ENCODE results near the gene BACH2. TPM values are rescaled to one million over a fixed set of nuclear protein-coding genes. Genes with fewer than 3 reads are reported as not detected.
"Not testable (repeated sequence)": the region's sequence is repeated elsewhere in the genome, so short reads cannot be mapped to it uniquely, and the experiment has no call there.

BACH2 gene
- total RNA-seq, 2 experiments from 2014 or later: 73.1 to 78.0 TPM

GRCh38 chr6:90068264-90068663, 228.4 kb downstream of the BACH2 start:
- peaks cover 81% of the 10 kb centered on the region for H3K4me1 Mint-ChIP-seq

DNA sequence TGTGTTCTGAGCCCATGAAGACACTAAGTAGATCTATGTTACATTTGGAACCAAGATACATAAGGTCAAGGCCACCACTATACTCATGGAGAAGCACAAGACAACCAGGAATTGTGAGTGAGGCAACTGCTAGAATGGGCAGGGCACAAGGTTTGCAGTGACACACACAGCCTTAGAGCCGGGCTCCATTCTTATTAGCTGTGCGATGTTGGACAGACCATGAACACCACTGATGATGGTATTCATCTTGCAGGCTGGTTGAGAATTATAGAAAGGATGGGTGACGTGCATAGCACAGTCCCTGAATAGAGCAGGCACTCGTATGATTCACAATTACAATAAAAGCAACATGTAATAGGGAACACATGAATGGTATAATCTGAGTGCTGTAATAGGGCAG, 229.9 kb downstream of the BACH2 start:
- peak overlapping the region; percentile 63 for H3K4me3 Mint-ChIP-seq
- peaks cover 65% of the 10 kb centered on the region for H3K4me1 Mint-ChIP-seq
- peaks cover 4% of the 10 kb centered on the region for H3K9me3 Mint-ChIP-seq
- H3K36me3 Mint-ChIP-seq: peaks cover 72% of the 10 kb centered on the region
- no peak for DNase-seq
- H3K27me3 Mint-ChIP-seq: no peaks in the 10 kb centered on the region
- H3K27ac Mint-ChIP-seq: peak overlapping the region; percentile 86

More at GRCh38 chr6:90068264-90068663, 228.4 kb downstream of the BACH2 start:
- H3K27ac Mint-ChIP-seq: peak overlapping the region; percentile 86
- peak; percentile 65 for DNase-seq
- H3K9me3 Mint-ChIP-seq: peaks cover 4% of the 10 kb centered on the region
- H3K4me3 Mint-ChIP-seq: peak overlapping the region; percentile 53
- no peaks in the 10 kb centered on the region for H3K27me3 Mint-ChIP-seq
- H3K36me3 Mint-ChIP-seq: peaks cover 87% of the 10 kb centered on the region

GRCh38 chr6:90065173-90065572, 231.5 kb downstream of the BACH2 start:
- Mint-ChIP-seq H3K4me3 (no peak overlapping the region), H3K36me3 (peaks cover 59% of the 10 kb centered on the region), H3K27ac (peak overlapping the region; percentile 18), H3K9me3 (peaks cover 4% of the 10 kb centered on the region), H3K27me3 (no peaks in the 10 kb centered on the region), H3K4me1 (peaks cover 51% of the 10 kb centered on the region)
- DNase-seq: no peak

DNA sequence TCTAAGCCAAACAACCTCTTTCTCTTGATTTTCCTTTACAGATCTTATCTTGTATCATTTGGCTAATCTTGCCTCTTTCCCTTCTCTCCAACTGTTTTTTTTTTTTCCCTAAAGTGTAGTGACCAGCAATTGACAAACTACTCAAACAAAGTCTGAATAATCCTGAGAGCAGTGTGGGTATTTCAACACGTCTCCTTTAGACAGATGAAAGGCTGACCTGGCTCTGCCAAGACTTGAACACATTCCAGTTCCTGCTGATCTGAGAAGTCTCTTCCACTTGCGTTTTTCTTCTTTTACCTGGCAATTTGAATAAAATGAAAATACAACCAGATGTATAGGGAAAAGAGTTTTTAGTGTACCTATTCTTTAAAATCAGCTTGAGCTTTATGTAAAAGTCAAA, 234.0 kb downstream of the BACH2 start:
- Mint-ChIP-seq H3K36me3 (peaks cover 60% of the 10 kb centered on the region), H3K4me3 (no peak overlapping the region)

DNA sequence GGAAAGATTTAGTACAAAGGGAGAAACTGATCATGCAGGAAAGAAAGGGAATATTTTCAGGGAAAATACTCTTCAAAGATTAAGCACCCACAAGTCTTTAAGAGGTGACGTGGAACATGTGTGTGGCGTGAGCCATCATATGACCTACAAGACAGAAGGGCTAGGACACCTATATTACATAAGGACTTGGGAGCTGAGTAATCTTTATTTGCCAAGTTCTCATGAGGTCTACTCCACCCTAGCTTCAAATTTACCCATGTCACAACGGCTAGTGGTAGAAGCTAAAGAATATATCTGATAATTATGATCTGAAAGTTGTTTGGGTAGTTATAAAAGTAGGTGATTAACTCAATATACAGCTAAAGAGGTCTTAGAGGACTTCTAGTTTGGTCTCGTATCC, 234.6 kb downstream of the BACH2 start:
- H3K9me3 Mint-ChIP-seq: peaks cover 13% of the 10 kb centered on the region
- H3K36me3 Mint-ChIP-seq: peaks cover 60% of the 10 kb centered on the region
- no peak overlapping the region for H3K27ac Mint-ChIP-seq
- no peak for DNase-seq
- H3K27me3 Mint-ChIP-seq: no peaks in the 10 kb centered on the region
- peaks cover 25% of the 10 kb centered on the region for H3K4me1 Mint-ChIP-seq
- no peak overlapping the region for H3K4me3 Mint-ChIP-seq

More for the DNA sequence above, 234.0 kb downstream of the BACH2 start:
- peaks cover 30% of the 10 kb centered on the region for H3K4me1 Mint-ChIP-seq
- DNase-seq: no peak
- H3K27ac Mint-ChIP-seq: no peak overlapping the region
- H3K9me3 Mint-ChIP-seq: peaks cover 9% of the 10 kb centered on the region
- H3K27me3 Mint-ChIP-seq: no peaks in the 10 kb centered on the region

GRCh38 chr6:90059178-90059577, 237.5 kb downstream of the BACH2 start:
- H3K27ac Mint-ChIP-seq, H3K4me3 Mint-ChIP-seq, H3K27me3 Mint-ChIP-seq, DNase-seq: not testable (repeated sequence)
- Mint-ChIP-seq H3K9me3 (peaks cover 25% of the 10 kb centered on the region), H3K4me1 (peaks cover 21% of the 10 kb centered on the region), H3K36me3 (peaks cover 62% of the 10 kb centered on the region)

GRCh38 chr6:90055924-90056323, 240.7 kb downstream of the BACH2 start:
- not testable (repeated sequence) for H3K27ac Mint-ChIP-seq, H3K4me3 Mint-ChIP-seq, DNase-seq, H3K27me3 Mint-ChIP-seq
- H3K4me1 Mint-ChIP-seq: peaks cover 32% of the 10 kb centered on the region
- peaks cover 33% of the 10 kb centered on the region for H3K9me3 Mint-ChIP-seq
- peaks cover 84% of the 10 kb centered on the region for H3K36me3 Mint-ChIP-seq

- not testable (repeated sequence) for H3K27me3 Mint-ChIP-seq, DNase-seq, H3K4me3 Mint-ChIP-seq
- Mint-ChIP-seq H3K4me1 (peaks cover 43% of the 10 kb centered on the region), H3K36me3 (peaks cover 88% of the 10 kb centered on the region), H3K9me3 (peaks cover 30% of the 10 kb centered on the region), H3K27ac (peak overlapping the region; percentile 69)
Observed at GRCh38 chr6:90054193-90054592, 242.4 kb downstream of the BACH2 start.

- Mint-ChIP-seq H3K4me1 (peaks cover 49% of the 10 kb centered on the region), H3K36me3 (peaks cover 89% of the 10 kb centered on the region), H3K27ac (peak overlapping the region; percentile 69), H3K27me3 (no peaks in the 10 kb centered on the region), H3K9me3 (peaks cover 28% of the 10 kb centered on the region), H3K4me3 (no peak overlapping the region)
- DNase-seq: no peak
Observed at GRCh38 chr6:90053614-90054013, 243.0 kb downstream of the BACH2 start.

DNA sequence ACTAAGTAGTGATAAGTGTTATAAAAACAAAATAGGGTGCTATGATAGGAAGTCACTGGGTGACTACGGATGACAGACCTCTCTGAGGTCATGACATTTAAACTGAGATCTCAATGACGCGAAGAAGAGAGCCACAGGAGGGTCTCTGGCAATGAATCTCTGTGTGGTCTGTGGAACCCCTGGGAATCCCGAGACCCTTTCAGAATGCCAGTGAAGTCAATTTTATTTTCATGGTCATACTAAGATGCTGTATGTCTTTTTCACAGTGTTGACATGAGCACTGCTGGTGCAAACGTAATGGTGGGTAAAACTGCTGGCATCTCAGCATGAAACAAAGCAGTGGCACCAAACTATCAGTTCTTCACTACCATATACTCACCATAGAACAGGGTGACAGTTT, 247.3 kb downstream of the BACH2 start:
- H3K36me3 Mint-ChIP-seq: peaks cover 76% of the 10 kb centered on the region
- DNase-seq: no peak
- H3K4me3 Mint-ChIP-seq: peak overlapping the region; percentile 18
- H3K4me1 Mint-ChIP-seq: peaks cover 44% of the 10 kb centered on the region
- peak overlapping the region; percentile 87 for H3K27ac Mint-ChIP-seq
- H3K9me3 Mint-ChIP-seq: peaks cover 9% of the 10 kb centered on the region
- H3K27me3 Mint-ChIP-seq: no peaks in the 10 kb centered on the region

GRCh38 chr6:90048206-90048967, 248.3 kb downstream of the BACH2 start:
- DNase-seq: no peak
- peaks cover 38% of the 10 kb centered on the region for H3K4me1 Mint-ChIP-seq
- peaks cover 2% of the 10 kb centered on the region for H3K9me3 Mint-ChIP-seq
- H3K4me3 Mint-ChIP-seq: no peak overlapping the region
- H3K27me3 Mint-ChIP-seq: no peaks in the 10 kb centered on the region
- H3K27ac Mint-ChIP-seq: peak overlapping the region; percentile 87
- peaks cover 67% of the 10 kb centered on the region for H3K36me3 Mint-ChIP-seq

DNA sequence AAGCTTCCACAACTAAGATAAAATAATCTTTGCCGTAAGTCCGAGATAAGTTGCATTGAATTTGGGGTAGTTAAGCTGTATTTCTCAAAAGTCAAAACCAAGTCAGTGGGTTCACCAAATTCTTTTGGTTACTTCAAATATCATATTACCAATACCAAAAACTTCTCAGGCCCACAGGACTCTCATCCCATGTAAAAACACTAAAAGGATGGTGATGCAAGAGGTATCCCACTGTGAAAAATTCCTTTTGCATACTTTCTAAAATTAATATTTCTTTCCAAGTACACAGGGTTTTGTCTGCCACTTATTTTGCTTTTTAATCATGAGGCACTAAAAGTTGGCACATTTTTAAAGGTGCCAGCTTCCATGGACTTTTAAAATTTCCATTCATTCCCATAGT, 251.1 kb downstream of the BACH2 start:
- Mint-ChIP-seq H3K36me3 (peaks cover 52% of the 10 kb centered on the region), H3K27me3 (no peaks in the 10 kb centered on the region), H3K9me3 (no peaks in the 10 kb centered on the region), H3K27ac (peak overlapping the region; percentile 83), H3K4me3 (no peak overlapping the region), H3K4me1 (peaks cover 35% of the 10 kb centered on the region)
- DNase-seq: no peak

DNA sequence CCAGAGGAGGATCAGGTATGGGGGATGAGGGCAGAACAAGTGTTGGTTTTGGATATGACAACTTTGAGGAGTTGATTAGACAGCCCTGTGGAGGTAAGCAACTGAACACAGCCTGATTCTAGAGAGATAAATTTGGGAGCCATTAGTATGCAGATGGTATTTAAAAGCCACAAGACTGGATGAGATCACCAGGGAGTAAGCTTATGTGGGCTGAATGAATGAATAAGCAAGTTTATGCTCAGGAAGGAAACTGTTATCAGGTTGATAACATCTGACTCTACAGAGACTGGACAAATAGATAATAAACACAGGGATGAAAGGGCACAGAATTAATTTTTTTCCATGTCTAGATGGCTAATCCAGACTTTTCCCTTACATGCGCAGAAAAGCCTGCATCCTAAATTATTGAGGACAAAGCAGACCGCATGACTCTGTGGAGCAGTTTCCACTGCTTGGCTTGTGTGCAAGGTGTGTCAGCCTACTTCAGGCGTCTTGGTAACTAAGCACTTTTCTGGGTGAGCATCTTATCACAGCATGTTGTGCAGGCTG, 251.7 kb downstream of the BACH2 start:
- H3K4me1 Mint-ChIP-seq: peaks cover 35% of the 10 kb centered on the region
- no peak for DNase-seq
- no peaks in the 10 kb centered on the region for H3K27me3 Mint-ChIP-seq
- H3K27ac Mint-ChIP-seq: no peak overlapping the region
- no peaks in the 10 kb centered on the region for H3K9me3 Mint-ChIP-seq
- H3K36me3 Mint-ChIP-seq: peaks cover 52% of the 10 kb centered on the region
- no peak overlapping the region for H3K4me3 Mint-ChIP-seq

DNA sequence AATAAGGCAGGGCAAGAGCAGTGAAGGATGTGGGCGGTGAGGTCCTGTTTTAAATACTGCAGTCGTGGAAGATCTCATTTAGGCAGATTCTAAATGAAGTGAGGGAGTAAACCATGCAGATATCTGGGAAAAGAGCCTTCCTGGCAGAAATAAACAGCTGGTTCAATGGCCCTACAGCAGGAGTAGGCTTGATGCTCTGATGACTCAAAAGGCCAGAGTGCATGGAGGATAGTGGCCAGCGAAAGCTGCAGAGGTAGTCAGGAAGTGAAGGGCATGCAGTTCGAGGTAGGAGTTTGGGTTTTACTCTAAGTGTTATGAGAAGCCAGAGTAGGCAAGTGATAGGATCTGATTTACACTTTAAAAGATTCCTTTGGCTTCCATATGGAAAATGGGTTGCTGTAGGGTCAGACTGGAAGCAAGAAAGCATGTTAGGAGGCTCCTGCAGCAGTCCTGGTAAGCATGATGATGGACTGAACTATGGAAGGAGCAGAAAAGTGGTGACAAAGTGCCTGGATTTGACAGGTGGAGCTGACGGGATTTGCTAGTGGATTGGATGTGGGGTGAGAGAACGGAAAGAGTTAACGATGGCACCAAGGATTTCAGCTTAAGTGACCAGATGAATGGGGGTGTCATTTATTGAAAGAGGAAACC, 252.3 kb downstream of the BACH2 start:
- peaks cover 32% of the 10 kb centered on the region for H3K4me1 Mint-ChIP-seq

GRCh38 chr6:90040931-90041330, 255.7 kb downstream of the BACH2 start:
- H3K9me3 Mint-ChIP-seq: peaks cover 2% of the 10 kb centered on the region
- no peaks in the 10 kb centered on the region for H3K27me3 Mint-ChIP-seq
- no peak overlapping the region for H3K27ac Mint-ChIP-seq
- H3K4me3 Mint-ChIP-seq: no peak overlapping the region
- DNase-seq: no peak
- H3K36me3 Mint-ChIP-seq: peaks cover 49% of the 10 kb centered on the region
- peaks cover 31% of the 10 kb centered on the region for H3K4me1 Mint-ChIP-seq

More for the DNA sequence above, 252.3 kb downstream of the BACH2 start:
- DNase-seq: no peak
- no peaks in the 10 kb centered on the region for H3K27me3 Mint-ChIP-seq
- no peak overlapping the region for H3K27ac Mint-ChIP-seq
- peaks cover 49% of the 10 kb centered on the region for H3K36me3 Mint-ChIP-seq
- H3K9me3 Mint-ChIP-seq: no peaks in the 10 kb centered on the region
- no peak overlapping the region for H3K4me3 Mint-ChIP-seq
